Trophoblast cell (in vitro differentiated cells and primary cell): ENCODE measurements around the gene AOPEP.

Experiments used
- DNase-seq, 2 donors: peaks; one replicate each; pipeline ENCODE4 v3.0.0-alpha.2; 2016
- H2AFZ ChIP-seq: 2 replicates; pipeline ENCODE4 v1.6.1; 2013; ENCODE audit warnings: low read length, moderate library complexity, mild to moderate bottlenecking; ENCODE audit not compliant: insufficient read depth, poor library complexity
- H2AK5ac ChIP-seq: 2 replicates; pipeline ENCODE4 v1.6.1; 2013; ENCODE audit warnings: mild to moderate bottlenecking, low read length
- H2BK120ac ChIP-seq: 2 replicates; pipeline ENCODE4 v1.6.1; 2013; ENCODE audit warnings: low read length, mild to moderate bottlenecking, moderate library complexity; ENCODE audit not compliant: insufficient read depth, poor library complexity
- H2BK12ac ChIP-seq: 2 replicates; pipeline ENCODE4 v1.6.1; 2013; ENCODE audit warnings: mild to moderate bottlenecking, low read length, moderate library complexity
- H2BK5ac ChIP-seq: 2 replicates; pipeline ENCODE4 v1.6.1; 2013; ENCODE audit warnings: low read length, low read depth, moderate library complexity, mild to moderate bottlenecking; ENCODE audit not compliant: poor library complexity
- H3K14ac ChIP-seq: 2 replicates; pipeline ENCODE4 v1.6.1; 2013; ENCODE audit warnings: mild to moderate bottlenecking, low read length
- H3K18ac ChIP-seq: 2 replicates; pipeline ENCODE4 v1.6.1; 2013; ENCODE audit warnings: mild to moderate bottlenecking, low read length
- H3K23ac ChIP-seq: 2 replicates; pipeline ENCODE4 v1.6.1; 2013; ENCODE audit warnings: low read length
- H3K27ac ChIP-seq: 2 replicates; pipeline ENCODE4 v1.5.1; 2013; ENCODE audit warnings: low read depth, mild to moderate bottlenecking, inconsistent platforms, low read length, moderate library complexity
- H3K27me3 ChIP-seq: 2 replicates; pipeline ENCODE4 v1.6.1; 2013; ENCODE audit warnings: inconsistent platforms, mild to moderate bottlenecking, low read length, moderate library complexity; ENCODE audit not compliant: insufficient read depth
- H3K36me3 ChIP-seq, 2 experiments: 1 replicate in 1 of 2; 2 replicates in 1 of 2; pipeline ENCODE4 v1.6.1; 2013; ENCODE audit warnings: low read length in 2 of 2, mild to moderate bottlenecking in 2 of 2, moderate library complexity in 1 of 2; ENCODE audit not compliant: insufficient read depth in 2 of 2, control insufficient read depth in 1 of 2
- H3K4ac ChIP-seq: 2 replicates; pipeline ENCODE4 v1.6.1; 2013; ENCODE audit warnings: low read depth, mild to moderate bottlenecking, low read length, moderate library complexity
- H3K4me1 ChIP-seq, 2 experiments: 1 replicate in 1 of 2; 2 replicates in 1 of 2; pipeline ENCODE4 v1.6.1; 2013; ENCODE audit warnings: low read length in 2 of 2, mild to moderate bottlenecking in 2 of 2, moderate library complexity in 1 of 2; ENCODE audit not compliant: insufficient read depth in 2 of 2, control insufficient read depth in 1 of 2
- H3K4me2 ChIP-seq: 2 replicates; pipeline ENCODE4 v1.6.1; 2013; ENCODE audit warnings: inconsistent platforms, mild to moderate bottlenecking, low read length, moderate library complexity
- H3K4me3 ChIP-seq: 2 replicates; pipeline ENCODE4 v1.5.1; 2013; ENCODE audit warnings: mild to moderate bottlenecking, low read depth, low read length, inconsistent platforms
- H3K79me1 ChIP-seq: one replicate; pipeline ENCODE4 v1.6.1; 2013; ENCODE audit warnings: low read length
- H3K79me2 ChIP-seq: 2 replicates; pipeline ENCODE4 v1.6.1; 2013; ENCODE audit warnings: low read length, mild to moderate bottlenecking; ENCODE audit not compliant: control insufficient read depth, insufficient read depth, poor library complexity
- H3K9ac ChIP-seq: 2 replicates; pipeline ENCODE4 v1.6.1; 2013; ENCODE audit warnings: mild to moderate bottlenecking, low read length
- H3K9me3 ChIP-seq: 2 replicates; pipeline ENCODE4 v1.6.1; 2013; ENCODE audit warnings: low read depth, mild to moderate bottlenecking, control low read depth, inconsistent platforms, low read length; ENCODE audit not compliant: insufficient read depth
- H4K12ac ChIP-seq: 2 replicates; pipeline ENCODE4 v1.6.1; 2013; ENCODE audit warnings: low read depth, mild to moderate bottlenecking, low read length, moderate library complexity
- H4K8ac ChIP-seq: 2 replicates; pipeline ENCODE4 v1.6.1; 2013; ENCODE audit warnings: low read depth, mild to moderate bottlenecking, low read length, moderate library complexity
- H4K91ac ChIP-seq: one replicate; pipeline ENCODE4 v1.6.1; 2013; ENCODE audit warnings: low read depth, mild to moderate bottlenecking, low read length, moderate library complexity
- WGBS: extraction: QIAGEN DNeasy Blood & Tissue Kit; methylation state at CpG from one replicate; pipeline ENCODE4 v1.1.7; 2013; ENCODE audit warnings: missing lambda C conversion rate; ENCODE audit not compliant: insufficient read length, insufficient coverage; ENCODE audit errors: extremely low coverage; 5-methylcytosine and 5-hydroxymethylcytosine counted together

The AOPEP gene

GRCh38 chr9:95012902-95013301, 286.4 kb downstream of the AOPEP start:
- Histone ChIP-seq H3K79me2 (no peaks in the 10 kb centered on the region), H4K91ac (no peak overlapping the region), H2BK12ac (no peak overlapping the region), H3K9ac (no peak overlapping the region), H3K4me3 (no peak overlapping the region), H3K4me1 (no peaks in the 10 kb centered on the region), H3K9me3 (no peaks in the 10 kb centered on the region), H4K12ac (no peak overlapping the region), H3K27ac (no peak overlapping the region), H2AK5ac (no peak overlapping the region), H3K4ac (no peak overlapping the region), H4K8ac (no peak overlapping the region), H3K23ac (no peak overlapping the region), H3K36me3 (peaks cover 13 to 17% of the 10 kb centered on the region in 2 experiments), H3K4me2 (no peak overlapping the region), H3K18ac (no peak overlapping the region), H2BK120ac (no peak overlapping the region), H3K79me1 (no peaks in the 10 kb centered on the region), H3K14ac (no peak overlapping the region), H2BK5ac (no peak overlapping the region), H3K27me3 (no peaks in the 10 kb centered on the region), H2AFZ (no peak overlapping the region)
- WGBS: no CpG with 5 or more reads among the region's 3 CpGs
- DNase-seq: no peak

- Histone ChIP-seq H2BK5ac (no peak overlapping the region), H3K27ac (no peak overlapping the region), H4K91ac (no peak overlapping the region), H3K9ac (no peak overlapping the region), H3K14ac (no peak overlapping the region), H2AK5ac (no peak overlapping the region), H4K12ac (no peak overlapping the region), H3K9me3 (no peaks in the 10 kb centered on the region), H3K36me3 (peaks cover 12 to 15% of the 10 kb centered on the region in 2 experiments), H4K8ac (no peak overlapping the region), H3K79me1 (no peaks in the 10 kb centered on the region), H3K18ac (no peak overlapping the region), H3K4me1 (peaks cover 0 to 5% of the 10 kb centered on the region in 2 experiments), H2BK12ac (no peak overlapping the region), H3K4ac (no peak overlapping the region), H3K4me3 (no peak overlapping the region), H2BK120ac (no peak overlapping the region), H3K4me2 (no peak overlapping the region), H3K79me2 (no peaks in the 10 kb centered on the region), H2AFZ (no peak overlapping the region), H3K27me3 (no peaks in the 10 kb centered on the region), H3K23ac (no peak overlapping the region)
- no peak for DNase-seq
- no CpG with 5 or more reads among the region's 2 CpGs for WGBS
Measured at GRCh38 chr9:95014917-95015316, 288.4 kb downstream of the AOPEP start.

DNA sequence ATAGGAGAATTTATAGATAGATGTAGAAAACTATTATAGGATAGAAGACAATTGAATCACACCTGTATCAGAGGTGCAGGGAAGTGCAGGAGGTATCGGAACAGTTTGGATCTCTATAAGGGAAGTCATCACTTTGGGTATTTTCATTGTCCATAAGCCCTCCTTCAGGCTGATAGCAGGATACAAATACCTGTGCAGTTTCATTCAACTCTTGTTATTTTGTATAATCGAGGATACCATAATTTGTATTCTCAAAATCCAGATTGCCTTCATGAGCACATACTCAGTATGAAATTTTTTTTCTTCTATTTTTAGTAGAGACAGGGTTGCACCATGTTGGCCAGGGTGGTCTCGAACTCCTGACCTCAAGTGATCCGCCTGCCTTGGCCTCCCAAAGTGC, 289.1 kb downstream of the AOPEP start:
- Histone ChIP-seq H3K9me3 (no peaks in the 10 kb centered on the region), H4K12ac (no peak overlapping the region), H3K27ac (no peak overlapping the region), H3K79me1 (no peaks in the 10 kb centered on the region), H2BK5ac (no peak overlapping the region), H3K4me1 (peaks cover 0 to 5% of the 10 kb centered on the region in 2 experiments), H3K4ac (no peak overlapping the region), H3K23ac (no peak overlapping the region), H3K4me3 (no peak overlapping the region), H3K27me3 (no peaks in the 10 kb centered on the region), H4K91ac (no peak overlapping the region), H3K9ac (no peak overlapping the region), H2AK5ac (no peak overlapping the region), H3K4me2 (no peak overlapping the region), H3K79me2 (no peaks in the 10 kb centered on the region), H3K36me3 (peaks cover 13 to 16% of the 10 kb centered on the region in 2 experiments), H3K18ac (no peak overlapping the region), H2BK12ac (no peak overlapping the region), H2BK120ac (no peak overlapping the region), H3K14ac (no peak overlapping the region), H2AFZ (no peak overlapping the region), H4K8ac (no peak overlapping the region)
- WGBS: no CpG with 5 or more reads among the region's 4 CpGs
- no peak for DNase-seq

GRCh38 chr9:95017062-95017461, 290.6 kb downstream of the AOPEP start:
- H3K36me3 ChIP-seq: peaks cover 14 to 15% of the 10 kb centered on the region in 2 experiments
- H3K9me3 ChIP-seq: no peaks in the 10 kb centered on the region
- no peak overlapping the region for H3K27ac ChIP-seq
- H2BK12ac ChIP-seq: no peak overlapping the region
- H3K79me2 ChIP-seq: no peaks in the 10 kb centered on the region
- no peak overlapping the region for H4K91ac ChIP-seq
- WGBS: no CpG with 5 or more reads among the region's 1 CpG
- no peak overlapping the region for H3K23ac ChIP-seq
- no peak overlapping the region for H3K4me3 ChIP-seq
- no peaks in the 10 kb centered on the region for H3K79me1 ChIP-seq
- H3K14ac ChIP-seq: no peak overlapping the region
- no peak for DNase-seq
- H4K12ac ChIP-seq: no peak overlapping the region
- H4K8ac ChIP-seq: no peak overlapping the region
- H2BK5ac ChIP-seq: no peak overlapping the region
- no peak overlapping the region for H3K4ac ChIP-seq
- no peak overlapping the region for H3K18ac ChIP-seq
- peaks cover 0 to 5% of the 10 kb centered on the region in 2 experiments for H3K4me1 ChIP-seq
- no peak overlapping the region for H2AFZ ChIP-seq
- no peak overlapping the region for H2BK120ac ChIP-seq
- no peak overlapping the region for H3K4me2 ChIP-seq
- H3K27me3 ChIP-seq: no peaks in the 10 kb centered on the region
- no peak overlapping the region for H2AK5ac ChIP-seq
- no peak overlapping the region for H3K9ac ChIP-seq
